H1 (cell line): ENCODE results near the gene RSPH9. TPM values are rescaled to one million over a fixed set of nuclear protein-coding genes. Genes with fewer than 3 reads are reported as not detected.
A peak's percentile ranks its signal among the peaks of the same experiment; 100 is the strongest.

Source experiments
- CTCF ChIA-PET: fragments of 300-600 bp; sonication (Branson Sonifier 250); formaldehyde crosslinking; loops from one replicate; lab custom pipeline; 2021; ENCODE audit not compliant: partially characterized antibody; lab: Charles Lee
- POLR2A ChIA-PET: fragments of 300-600 bp; sonication (Branson Sonifier 250); formaldehyde crosslinking; loops from one replicate; lab custom pipeline; 2021; ENCODE audit warnings: inconsistent platforms; ENCODE audit not compliant: partially characterized antibody; lab: Charles Lee
- DNase-seq, 2 experiments: peaks; one replicate each; pipeline versions ENCODE4 v3.0.0 to v3.0.0-alpha.2; 2010 to 2022; ENCODE audit warnings: low spot score in 2 of 2, low read depth in 1 of 2, mixed read lengths in 1 of 2
- FAIRE-seq: peaks from 2 replicates; lab custom pipeline; 2011; peaks lifted over from hg19 to GRCh38; lab: Jason Lieb, UNC
- H2AFZ ChIP-seq: 2 replicates; pipeline ENCODE4 v1.8.1; 2012; ENCODE audit warnings: low read length, inconsistent platforms
- H2AK5ac ChIP-seq: 2 replicates; pipeline ENCODE4 v1.6.1; 2013; ENCODE audit warnings: low read depth, low read length
- H2BK120ac ChIP-seq: replicated peaks from 2 replicates; pipeline ENCODE3; 2013; ENCODE audit warnings: low read depth, low read length, inconsistent platforms
- H2BK12ac ChIP-seq: 2 replicates; pipeline ENCODE4 v1.6.1; 2013; ENCODE audit warnings: low read depth, low read length
- H2BK15ac ChIP-seq: 2 replicates; pipeline ENCODE4 v1.6.1; 2013; ENCODE audit warnings: low read length
- H2BK20ac ChIP-seq: 2 replicates; pipeline ENCODE4 v1.6.1; 2013; ENCODE audit warnings: low read length
- H2BK5ac ChIP-seq: 2 replicates; pipeline ENCODE4 v1.6.1; 2013; ENCODE audit warnings: low read depth, low read length
- H3K14ac ChIP-seq: 2 replicates; pipeline ENCODE4 v1.6.1; 2013; ENCODE audit warnings: inconsistent platforms; ENCODE audit not compliant: insufficient read length
- H3K18ac ChIP-seq: 2 replicates; pipeline ENCODE4 v1.6.1; 2013; ENCODE audit warnings: low read length; ENCODE audit errors: extremely low read depth
- H3K23ac ChIP-seq: 2 replicates; pipeline ENCODE4 v1.6.1; 2013; ENCODE audit warnings: inconsistent platforms; ENCODE audit not compliant: insufficient read length
- H3K23me2 ChIP-seq: 2 replicates; pipeline ENCODE4 v1.6.1; 2013; ENCODE audit warnings: low read depth, low read length
- H3K27ac ChIP-seq: 2 replicates; pipeline ENCODE4 v1.6.1; 2011; ENCODE audit warnings: low read depth, low read length, inconsistent platforms
- H3K27me3 ChIP-seq, 4 experiments: replicated peaks in 1 of 4; 1 replicate in 1 of 4; 2 replicates in 3 of 4; pipeline versions ENCODE4 v1.6.1 to v1.8.1; 2011 to 2013; ENCODE audit warnings: low read length in 3 of 4, mild to moderate bottlenecking in 3 of 4, inconsistent platforms in 2 of 4, mixed read lengths in 2 of 4, moderate library complexity in 1 of 4; ENCODE audit not compliant: control insufficient read depth in 3 of 4, insufficient read depth in 3 of 4; ENCODE audit errors: extremely low read depth in 1 of 4
- H3K36me3 ChIP-seq, 4 experiments: 2 replicates each; pipeline versions ENCODE4 v1.6.1 to v1.8.1; 2011 to 2013; ENCODE audit warnings: mild to moderate bottlenecking in 4 of 4, low read length in 3 of 4, moderate library complexity in 2 of 4, control low read depth in 1 of 4, inconsistent platforms in 1 of 4; ENCODE audit not compliant: insufficient read depth in 4 of 4, control insufficient read depth in 2 of 4
- H3K4ac ChIP-seq: replicated peaks from 2 replicates; pipeline ENCODE3; 2013; ENCODE audit warnings: low read length, low read depth, mixed read lengths, inconsistent platforms; ENCODE audit not compliant: insufficient read length
- H3K4me1 ChIP-seq, 4 experiments: replicated peaks in 1 of 4; 1 replicate in 1 of 4; 2 replicates in 3 of 4; pipeline versions ENCODE4 v1.6.1 to v1.8.1; 2011 to 2013; ENCODE audit warnings: low read length in 3 of 4, inconsistent platforms in 2 of 4, mixed read lengths in 1 of 4; ENCODE audit not compliant: insufficient read depth in 4 of 4, control insufficient read depth in 3 of 4
- H3K4me2 ChIP-seq, 2 experiments: 2 replicates each; pipeline versions ENCODE4 v1.6.1 to v1.8.1; 2011 to 2013; ENCODE audit warnings: low read depth in 2 of 2, low read length in 2 of 2, control low read depth in 1 of 2, inconsistent platforms in 1 of 2, mild to moderate bottlenecking in 1 of 2; ENCODE audit not compliant: insufficient read depth in 1 of 2
- H3K4me3 ChIP-seq, 4 experiments: fragments of 200-600, 300-600 bp in 1 of 4; sonication (generic), shearing (Covaris generic), sonication (Bioruptor Twin) in 1 of 4; 2 replicates each; pipeline versions ENCODE4 v1.5.1 to v1.8.1; 2011 to 2016; ENCODE audit warnings: low read length in 4 of 4, low read depth in 3 of 4, control low read depth in 2 of 4, inconsistent platforms in 2 of 4, mild to moderate bottlenecking in 2 of 4, mixed read lengths in 1 of 4, moderate library complexity in 1 of 4; ENCODE audit not compliant: insufficient read depth in 2 of 4; ENCODE audit errors: extremely low read depth in 1 of 4
- H3K56ac ChIP-seq: replicated peaks from 2 replicates; pipeline ENCODE3; 2013; ENCODE audit warnings: low read depth, mild to moderate bottlenecking, mixed read lengths, low read length, inconsistent platforms; ENCODE audit not compliant: insufficient read length
- H3K79me1 ChIP-seq: 2 replicates; pipeline ENCODE4 v1.6.1; 2013; ENCODE audit warnings: low read depth, low read length, control low read depth
- H3K79me2 ChIP-seq, 2 experiments: 2 replicates each; pipeline versions ENCODE4 v1.6.1 to v1.8.1; 2012 to 2013; ENCODE audit warnings: low read length in 2 of 2, mild to moderate bottlenecking in 2 of 2, inconsistent platforms in 1 of 2; ENCODE audit not compliant: insufficient read depth in 2 of 2, control insufficient read depth in 1 of 2
- H3K9ac ChIP-seq, 4 experiments: replicated peaks in 1 of 4; 1 replicate in 1 of 4; 2 replicates in 3 of 4; pipeline versions ENCODE4 v1.6.1 to v1.8.1; 2011 to 2013; ENCODE audit warnings: low read depth in 3 of 4, low read length in 3 of 4, control low read depth in 2 of 4, mild to moderate bottlenecking in 2 of 4, moderate library complexity in 2 of 4, inconsistent platforms in 1 of 4; ENCODE audit errors: extremely low read depth in 1 of 4
- H3K9me3 ChIP-seq, 2 experiments: 2 replicates each; pipeline versions ENCODE4 v1.6.1 to v1.8.1; 2012 to 2013; ENCODE audit warnings: mild to moderate bottlenecking in 2 of 2, moderate library complexity in 2 of 2, control low read depth in 1 of 2, inconsistent platforms in 1 of 2, low read depth in 1 of 2, low read length in 1 of 2, mixed read lengths in 1 of 2; ENCODE audit not compliant: insufficient read depth in 2 of 2
- H4K20me1 ChIP-seq, 2 experiments: replicated peaks in 1 of 2; 2 replicates each; pipeline versions ENCODE3 to v1.8.1; 2011 to 2013; ENCODE audit warnings: inconsistent platforms in 2 of 2, low read length in 2 of 2, mild to moderate bottlenecking in 1 of 2; ENCODE audit not compliant: insufficient read depth in 2 of 2, control insufficient read depth in 1 of 2
- H4K5ac ChIP-seq: 2 replicates; pipeline ENCODE4 v1.6.1; 2013; ENCODE audit warnings: low read length, low read depth, mixed read lengths, inconsistent platforms; ENCODE audit not compliant: insufficient read length
- H4K8ac ChIP-seq: 2 replicates; pipeline ENCODE4 v1.8.0; 2013; ENCODE audit warnings: mild to moderate bottlenecking, moderate library complexity, low read length, inconsistent platforms; ENCODE audit not compliant: insufficient read depth; ENCODE audit errors: extremely low read depth
- H4K91ac ChIP-seq: replicated peaks from 2 replicates; pipeline ENCODE3; 2013; ENCODE audit warnings: low read length, mixed read lengths, inconsistent platforms; ENCODE audit not compliant: insufficient read length
- BCL11A ChIP-seq, 2 experiments: IDR thresholded peaks; one replicate each; pipeline ENCODE4 v1.6.1; 2011; ENCODE audit warnings: low read depth in 2 of 2, low read length in 2 of 2, mild to moderate bottlenecking in 2 of 2
- CREB1 ChIP-seq: IDR thresholded peaks from 2 replicates; pipeline ENCODE4 v1.6.1; 2012; ENCODE audit warnings: inconsistent platforms
- EP300 ChIP-seq, 2 experiments: IDR thresholded peaks; 1 replicate in 1 of 2; 2 replicates in 1 of 2; pipeline ENCODE4 v1.6.1; 2011 to 2012; ENCODE audit warnings: low read depth in 2 of 2, low read length in 2 of 2, mild to moderate bottlenecking in 2 of 2, borderline replicate concordance in 1 of 2, inconsistent platforms in 1 of 2, moderate library complexity in 1 of 2
- GTF2F1 ChIP-seq: IDR thresholded peaks from 2 replicates; pipeline ENCODE4 v1.6.1; 2012; ENCODE audit warnings: low read depth, low read length, improper control_type of control experiment, borderline replicate concordance
- SIN3A ChIP-seq, 2 experiments: IDR thresholded peaks in 1 of 2; conservative IDR thresholded peaks in 1 of 2; 2 replicates each; pipeline ENCODE4 v1.6.1; 2011 to 2012; ENCODE audit warnings: low read length in 2 of 2, improper control_type of control experiment in 1 of 2, low read depth in 1 of 2, mild to moderate bottlenecking in 1 of 2
- SUZ12 ChIP-seq: fragments of 200-600 bp; sonication (generic); IDR thresholded peaks from 2 replicates; pipeline ENCODE4 v1.6.1; 2012; ENCODE audit warnings: mild to moderate bottlenecking, inconsistent platforms, low read length, moderate library complexity, mixed read lengths
- TAF1 ChIP-seq: IDR thresholded peaks from 2 replicates; pipeline ENCODE4 v1.6.1; 2011; ENCODE audit warnings: mild to moderate bottlenecking, low read depth, low read length
- ZNF274 ChIP-seq: IDR thresholded peaks from 2 replicates; pipeline ENCODE4 v1.7.0; 2012; ENCODE audit warnings: low read length, borderline replicate concordance; ENCODE audit errors: extremely low read depth
- WGBS, 2 experiments: shearing (Covaris generic) in 1 of 2; methylation state at CpG; one replicate each; pipeline versions ENCODE4 v1.1.6 to v1.1.7; 2013 to 2015; ENCODE audit warnings: low lambda C conversion rate in 2 of 2, mixed read lengths in 2 of 2, inconsistent platforms in 1 of 2, low coverage in 1 of 2, missing lambda C conversion rate in 1 of 2; ENCODE audit not compliant: insufficient replicate concordance in 2 of 2, insufficient coverage in 1 of 2, insufficient read length in 1 of 2; ENCODE audit errors: extremely low coverage in 1 of 2, missing lambda C conversion rate in 1 of 2; 5-methylcytosine and 5-hydroxymethylcytosine counted together
- polyA plus RNA-seq, 7 experiments: library from polyadenylated mRNA; depleted of rRNA in 3 of 7; stranded (reverse) in 5 of 7; unstranded in 2 of 7; fragments of >200 nt in 5 of 7; fragments of 200-250 nt in 2 of 7; gene quantifications; 1 replicate in 5 of 7; 2 replicates in 1 of 7; 4 replicates in 1 of 7; pipeline versions ENCODE4 v1.2.1 to v1.2.3, GENCODE V29; 2011 to 2013; ENCODE audit warnings: missing spikeins in 2 of 7, mixed read lengths in 2 of 7
- total RNA-seq: library from RNA; stranded (reverse); fragmentation: NEBNext Ultra II Directional; extraction: Animal tissue kit (Norgen Biotek cat#: 25700); gene quantifications from 2 replicates; pipeline ENCODE4 v1.2.1, GENCODE V29; 2021
- TF ChIP-seq, protein P1 (sequence below): IDR thresholded peaks from 2 replicates; pipeline ENCODE4 v1.6.1; 2012; ENCODE audit warnings: inconsistent platforms

RSPH9 gene
- total and polyA plus RNA-seq, 2 of the 8 experiments (the other 6 are each of a cell fraction or from before 2014, with no cell fraction given): 0.15 to 0.23 TPM

DNA sequence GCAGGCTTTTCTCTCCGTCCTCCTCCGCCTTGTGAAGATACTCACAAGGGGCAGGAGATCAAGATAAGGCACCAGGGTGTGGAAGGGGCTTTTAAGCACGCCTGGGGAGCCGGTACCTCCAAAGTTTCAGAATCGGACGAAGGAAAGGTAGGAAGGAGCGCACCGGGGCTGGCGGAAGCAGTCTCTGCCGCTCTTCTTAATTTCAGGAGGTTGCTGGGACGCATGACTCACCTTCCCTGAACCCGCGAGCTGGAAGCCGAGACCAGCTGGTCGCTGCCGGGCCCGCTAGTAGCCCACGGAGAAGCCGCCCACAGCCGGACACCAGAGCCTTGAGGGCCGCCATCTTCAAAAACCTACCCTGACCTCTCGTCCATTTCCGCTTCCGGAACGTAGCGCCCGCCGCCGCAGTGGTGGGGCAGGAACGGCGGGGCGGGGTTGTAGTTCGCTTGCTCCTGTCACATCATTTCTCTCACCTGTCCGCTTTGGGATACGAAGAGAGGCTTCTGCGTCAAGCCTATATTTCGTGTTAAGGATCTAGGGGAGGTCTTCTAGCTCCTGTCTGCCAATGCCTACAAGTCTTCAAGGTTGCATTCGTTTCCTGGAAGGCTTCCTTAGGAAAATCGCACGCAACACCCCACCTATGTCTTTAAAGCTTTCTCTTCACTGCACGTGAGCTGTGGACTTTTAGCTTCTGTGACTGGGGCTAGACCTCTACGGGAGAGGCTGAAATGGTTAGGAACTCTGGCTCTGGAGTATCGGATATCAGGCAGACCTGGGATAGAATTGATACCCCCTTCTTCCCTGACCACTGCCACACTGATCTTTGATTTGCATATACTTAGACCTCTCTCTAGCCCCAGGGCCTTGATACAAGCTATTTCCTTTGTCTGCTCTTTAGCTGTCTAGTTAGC, 42.9 kb downstream of the RSPH9 start, which contains the start of gene MRPS18A:
MRPS18A (minus strand) TSS at position 355 of the 911 bp plus-strand sequence; CDS start at position 343, 12 bp downstream.
- Histone ChIP-seq H3K23me2 (peaks cover 13% of the 10 kb centered on the region), H3K4ac (peak within 1 kb of the TSS; percentile 10), H3K23ac (no peak within 1 kb of the TSS), H3K56ac (no peak within 1 kb of the TSS), H3K14ac (no peak within 1 kb of the TSS), H2BK120ac (no peak within 1 kb of the TSS), H3K36me3 (peaks cover 0 to under 1% (median 0%) of the 10 kb centered on the region in 4 experiments; a peak in 2 of 8 replicates), H3K9ac (peak within 1 kb of the TSS; percentile 74 to 97 (median 86)), H3K27ac (peak within 1 kb of the TSS; percentile 68), H4K8ac (peak within 1 kb of the TSS; percentile 84; the same call in 1 of the 2 replicates), H2AK5ac (no peak within 1 kb of the TSS), H3K4me1 (peaks cover 0 to 15% (median 3%) of the 10 kb centered on the region in 4 experiments; a peak in 5 of 7 replicates), H2BK15ac (no peak within 1 kb of the TSS), H3K18ac (no peak within 1 kb of the TSS; the same call in 1 of the 2 replicates), H3K4me3 (peak within 1 kb of the TSS; percentile 94 to 99 (median 97)), H2BK12ac (peak within 1 kb of the TSS; percentile 60; the same call in 1 of the 2 replicates), H2AFZ (peak within 1 kb of the TSS; percentile 91), H4K91ac (no peak within 1 kb of the TSS), H3K79me1 (peaks cover 19% of the 10 kb centered on the region), H2BK5ac (peak within 1 kb of the TSS; percentile 92), H4K5ac (peak within 1 kb of the TSS; percentile 37), H4K20me1 (peaks cover 5 to 16% of the 10 kb centered on the region in 2 experiments), H3K27me3 (no peaks in the 10 kb centered on the region), H3K4me2 (peak within 1 kb of the TSS; percentile 73 to 93), H3K79me2 (peaks cover 12 to 48% of the 10 kb centered on the region in 2 experiments), H3K9me3 (no peaks in the 10 kb centered on the region), H2BK20ac (no peak within 1 kb of the TSS)
- ChIA-PET POLR2A (interaction anchor here (0.7 to 7.7 kb wide), 9 partner anchors 8 to 106 kb away, joined by 3 to 85 read pairs (median 5); partner anchors contain the start of gene GTPBP2), CTCF (interaction anchor here (0.7 to 2.9 kb wide), 9 partner anchors 15 to 547 kb away, joined by 3 to 15 read pairs (median 4); partner anchors contain the start of gene VEGFA)
- WGBS, 2 experiments: 4% methylated on average over 43 of the region's 43 CpGs; no CpG with 5 or more reads in 1 of the 2 experiments
- FAIRE-seq (no peak), DNase-seq (peak in 1 of 2 experiments; percentile 87)
- TF ChIP-seq CREB1 (peak; percentile 34; the same call in 1 of the 2 replicates), SIN3A (conservative IDR thresholded peaks at IDR 0.05 in 1 of 2, IDR thresholded peaks at IDR 0.05 in 1 of 2; ENCODE audit: low read depth in 1 of 2, low read length in 2 of 2) (peak in 1 of 2 experiments; percentile 83; a peak in 2 of 4 replicates), BCL11A (IDR thresholded peaks at IDR 0.05; ENCODE audit: low read depth in 2 of 2, low read length in 2 of 2) (no peak), TAF1 (peak; percentile 90), ZNF274 (no peak), SUZ12 (no peak), GTF2F1 (0 out of 2 replicates have a peak, but pooled peaks have one; percentile 48), EP300 (IDR thresholded peaks at IDR 0.05; ENCODE audit: borderline replicate concordance in 1 of 2, low read depth in 2 of 2, low read length in 2 of 2) (no peak)
- TF ChIP-seq, protein P1, sequence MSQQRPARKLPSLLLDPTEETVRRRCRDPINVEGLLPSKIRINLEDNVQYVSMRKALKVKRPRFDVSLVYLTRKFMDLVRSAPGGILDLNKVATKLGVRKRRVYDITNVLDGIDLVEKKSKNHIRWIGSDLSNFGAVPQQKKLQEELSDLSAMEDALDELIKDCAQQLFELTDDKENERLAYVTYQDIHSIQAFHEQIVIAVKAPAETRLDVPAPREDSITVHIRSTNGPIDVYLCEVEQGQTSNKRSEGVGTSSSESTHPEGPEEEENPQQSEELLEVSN: no peak
